GF-D8 (cell line): ENCODE measurements around the gene SVIP.

ENCODE experiments used
- DNase-seq: peaks from one replicate; lab custom pipeline; 2025; lab: John Stamatoyannopoulos, UW

The SVIP gene, protein sequence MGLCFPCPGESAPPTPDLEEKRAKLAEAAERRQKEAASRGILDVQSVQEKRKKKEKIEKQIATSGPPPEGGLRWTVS

DNA sequence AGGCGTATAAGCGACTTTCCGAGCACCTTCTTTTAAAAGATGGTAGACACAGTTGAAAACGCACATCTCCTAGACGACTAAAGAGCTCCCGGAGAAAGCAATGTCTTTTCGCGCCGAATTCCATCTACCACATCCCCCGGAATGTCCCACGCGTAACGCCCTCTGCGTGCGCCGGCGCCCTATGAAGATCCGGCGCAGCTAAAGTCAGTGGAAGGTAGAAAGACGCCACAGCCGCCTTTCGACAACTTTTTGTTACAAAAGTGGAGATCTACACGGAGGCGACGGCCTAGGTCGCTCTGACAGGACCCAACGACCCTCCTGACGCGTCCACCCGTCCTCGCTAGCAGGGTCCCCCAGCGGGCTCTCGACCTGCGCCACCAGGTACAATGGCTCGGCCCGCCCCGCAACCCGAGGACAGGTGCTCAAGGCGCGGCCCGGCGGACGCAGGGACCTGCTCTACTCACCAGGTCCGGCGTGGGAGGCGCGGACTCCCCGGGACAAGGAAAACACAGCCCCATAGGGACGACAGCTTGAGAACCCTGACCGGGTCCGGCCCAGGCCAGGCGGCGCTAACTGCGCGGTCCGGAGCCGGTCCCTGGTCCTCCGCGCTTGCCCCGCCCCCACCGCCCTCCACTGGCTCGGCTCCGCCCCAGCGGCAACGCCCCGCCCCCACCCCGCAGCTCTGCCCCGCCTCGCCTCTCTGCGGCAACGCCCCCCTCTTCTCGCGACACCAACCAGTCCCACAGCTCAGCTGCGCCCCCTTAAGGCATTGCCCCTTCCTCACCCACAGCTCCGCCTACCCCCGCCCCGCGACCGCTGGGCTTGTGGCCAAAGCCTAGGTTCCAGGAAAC, at the start of gene SVIP:
TSS of gene SVIP (minus strand) at position 571 of the 851 bp plus-strand sequence. CDS start at position 518, 53 bp downstream.
- peak; percentile 71 for DNase-seq

DNA sequence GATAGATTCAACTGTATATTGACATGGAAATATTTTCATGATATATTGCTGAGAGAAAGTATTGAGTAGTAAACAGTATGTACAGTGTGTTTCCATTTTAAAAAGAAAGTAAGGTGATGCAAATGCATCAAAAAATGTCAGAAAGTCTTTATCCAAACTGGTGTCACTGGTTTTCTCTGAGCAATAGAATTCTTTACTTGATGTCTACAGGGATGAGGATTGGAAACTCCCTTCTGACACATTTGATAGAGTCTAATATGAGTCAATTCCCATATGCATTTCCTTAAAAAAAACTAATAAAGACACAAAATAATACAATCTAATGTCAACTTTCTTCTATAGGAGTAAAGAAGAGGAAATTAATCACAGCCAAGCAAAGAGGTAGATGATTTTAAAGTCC, 49.0 kb upstream of the SVIP start:
- DNase-seq, result no peak

DNA sequence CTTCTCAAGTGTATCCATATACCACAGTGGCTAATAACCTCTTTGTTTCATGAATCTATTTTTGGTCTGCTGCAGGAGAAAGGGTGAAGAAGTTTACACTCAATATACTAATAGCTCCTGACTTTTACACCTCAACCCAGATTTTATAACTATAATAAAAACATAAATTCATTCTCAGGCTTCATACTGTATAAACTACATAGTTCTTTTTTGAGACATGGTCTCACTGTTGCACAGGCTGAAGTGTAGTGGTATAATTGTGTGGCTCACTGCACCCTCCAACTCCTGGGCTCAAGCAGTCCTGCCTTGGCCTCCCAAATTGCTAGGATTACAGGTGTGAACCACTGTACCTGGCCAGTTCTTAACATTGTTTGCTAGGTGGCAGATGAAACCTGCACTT, 48.4 kb upstream of the SVIP start:
- no peak for DNase-seq

DNA sequence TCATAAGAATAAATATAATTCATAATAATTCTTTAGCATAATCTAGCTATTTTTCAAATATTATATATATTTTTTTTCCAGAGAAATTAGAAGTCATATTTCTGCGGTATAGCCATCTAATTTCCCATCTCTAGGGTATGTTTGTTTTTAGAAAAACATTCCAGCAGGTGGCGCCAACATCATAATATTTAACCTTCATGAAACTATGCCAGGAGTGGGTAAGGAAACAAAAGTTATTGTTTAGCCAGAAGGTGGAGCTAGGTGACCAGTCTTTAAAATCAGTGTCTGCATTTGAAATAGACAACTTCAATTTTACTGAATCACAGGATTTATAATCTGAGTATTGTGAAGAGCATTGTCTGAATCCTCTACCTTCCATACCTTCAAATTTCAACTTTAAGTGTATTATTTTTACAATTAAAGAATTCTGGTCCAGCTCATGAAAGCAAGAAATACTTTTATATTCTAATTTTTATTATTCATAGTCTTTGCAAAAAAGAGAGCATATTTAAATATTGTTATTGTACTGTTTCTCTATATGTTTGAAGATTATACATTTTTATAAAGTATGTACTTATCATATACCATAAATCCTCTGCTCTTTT, 46.4 kb upstream of the SVIP start:
- DNase-seq, result peak; percentile 50

DNA sequence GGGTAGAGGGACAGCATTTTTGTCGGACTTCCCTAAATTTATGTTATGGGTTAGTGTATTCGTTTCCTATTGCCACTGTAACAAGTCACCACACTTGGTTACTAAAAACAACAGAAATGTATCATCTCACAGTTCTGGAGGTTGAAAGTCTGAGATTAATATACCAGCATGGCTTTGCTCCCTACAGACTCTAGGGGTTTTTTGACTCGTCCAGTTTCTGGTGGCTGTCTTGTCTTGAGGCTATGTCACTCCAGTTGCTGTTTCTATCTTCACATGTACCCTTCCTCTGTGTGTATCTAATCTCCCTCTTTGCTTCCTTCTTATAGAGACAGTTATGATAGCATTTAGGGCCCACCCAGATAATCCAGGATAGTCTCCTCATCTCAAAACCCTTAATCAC, 39.7 kb upstream of the SVIP start:
- no peak for DNase-seq

DNA sequence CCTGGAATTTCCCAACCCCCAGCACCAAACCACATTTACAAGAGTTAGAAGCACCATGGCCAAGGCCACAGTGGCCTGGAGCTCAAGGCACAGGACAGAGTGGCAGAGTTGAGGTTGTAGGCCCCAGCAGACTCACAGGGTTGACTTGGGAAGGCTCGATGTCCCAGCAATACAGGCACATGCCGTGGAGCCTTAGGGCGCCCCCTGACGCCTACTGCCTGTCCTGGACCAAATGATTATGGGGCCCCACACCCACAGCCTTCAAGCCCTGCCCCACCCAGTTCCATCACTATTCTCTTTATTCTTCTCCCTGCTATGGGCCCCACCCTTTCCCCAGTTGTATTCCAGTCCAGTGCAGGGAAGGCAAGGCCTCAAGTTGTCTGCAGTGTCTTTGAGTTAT, 30.6 kb upstream of the SVIP start, which contains the start of gene CCDC179:
TSS of gene CCDC179 (minus strand) at position 234 of the 400 bp plus-strand sequence. CDS start at position 181, 53 bp downstream.
- DNase-seq, result no peak

DNA sequence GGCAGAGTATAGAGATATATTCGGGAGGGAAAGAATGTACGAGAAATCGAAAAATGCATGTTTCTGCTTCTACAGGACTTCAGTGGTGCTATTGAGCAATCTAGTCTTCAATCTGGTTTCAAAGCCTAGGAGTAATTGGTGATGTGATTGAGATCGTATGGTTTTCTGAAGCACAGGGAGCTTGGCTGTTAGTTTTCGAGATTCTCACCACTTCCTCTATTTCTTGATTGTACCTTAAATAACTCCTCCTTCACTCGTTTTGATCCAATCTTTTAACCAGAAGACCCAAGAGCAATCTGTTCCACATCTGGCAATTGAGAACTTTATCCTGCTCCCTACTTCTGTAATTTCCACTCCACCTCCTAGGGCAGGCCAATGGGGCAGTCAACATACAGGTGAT, 30.2 kb upstream of the SVIP start:
- no peak for DNase-seq

DNA sequence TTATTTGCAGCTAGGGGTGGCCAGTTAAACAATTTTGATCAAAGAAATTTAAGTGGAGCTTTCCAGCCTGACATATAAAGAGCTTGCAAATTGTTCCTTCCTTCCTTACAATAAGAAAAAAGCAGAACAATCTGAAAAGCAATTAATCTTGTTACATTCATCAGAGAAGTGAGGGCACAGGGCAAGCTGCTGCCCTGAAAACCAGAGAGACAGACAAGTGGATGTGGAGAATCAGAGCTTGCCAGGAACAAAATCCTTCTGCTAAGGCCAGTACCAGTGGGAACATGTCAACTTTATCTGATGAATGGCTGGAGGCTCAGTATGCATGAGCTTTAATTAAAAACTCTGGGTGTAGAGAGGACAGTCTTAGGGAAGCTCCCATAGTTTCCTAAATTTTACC, 21.9 kb upstream of the SVIP start:
- no peak for DNase-seq

DNA sequence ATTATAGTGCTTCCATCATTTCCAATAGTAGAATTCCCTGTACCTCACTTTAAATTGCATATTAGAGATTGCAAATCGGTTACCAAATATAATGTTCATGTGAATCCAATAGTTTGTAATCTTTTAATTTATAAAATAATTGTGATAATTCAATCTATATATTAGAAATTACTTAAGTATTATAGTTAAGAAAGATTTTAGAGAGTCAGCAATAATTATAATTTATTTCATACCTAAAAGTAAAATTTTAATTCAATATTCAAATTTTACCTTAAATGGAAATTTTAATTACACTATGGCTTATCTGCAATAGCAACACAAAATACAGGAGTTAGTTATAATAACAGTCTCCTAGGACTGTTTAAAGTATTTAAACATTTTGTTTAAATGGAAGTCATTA, 17.1 kb upstream of the SVIP start:
- no peak for DNase-seq

DNA sequence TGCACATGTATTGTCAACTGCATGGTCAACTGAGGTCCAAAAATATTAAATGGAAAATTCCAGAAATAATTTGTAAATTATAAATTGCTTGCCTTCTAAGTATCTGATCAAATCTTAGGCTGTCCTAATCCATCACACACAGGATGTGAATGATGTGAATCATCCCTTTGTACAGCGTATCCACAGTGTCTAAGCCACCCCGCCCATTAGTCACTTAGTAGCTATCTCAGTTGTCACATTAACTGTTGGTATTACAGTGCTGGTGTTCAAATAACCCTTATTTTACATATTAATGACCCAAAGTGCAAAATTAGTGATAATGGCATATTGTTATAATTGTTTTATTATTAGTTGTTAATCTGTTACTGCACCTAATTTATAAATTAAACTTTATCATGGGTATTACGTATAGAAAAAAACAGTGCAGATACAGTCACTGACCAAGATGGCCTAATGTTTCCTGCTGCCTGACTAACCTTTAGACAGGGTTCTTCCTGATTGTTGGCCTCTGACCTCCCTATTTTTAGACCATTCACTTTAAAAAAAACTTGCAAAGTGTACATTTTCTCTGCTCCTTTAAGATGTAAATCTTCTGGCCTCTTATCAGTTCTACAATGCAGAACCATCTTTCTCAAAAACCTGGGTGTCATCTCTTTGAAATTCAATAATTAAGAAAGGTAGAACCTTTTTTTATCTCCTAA, 2.9 kb upstream of the SVIP start:
- DNase-seq, result no peak

DNA sequence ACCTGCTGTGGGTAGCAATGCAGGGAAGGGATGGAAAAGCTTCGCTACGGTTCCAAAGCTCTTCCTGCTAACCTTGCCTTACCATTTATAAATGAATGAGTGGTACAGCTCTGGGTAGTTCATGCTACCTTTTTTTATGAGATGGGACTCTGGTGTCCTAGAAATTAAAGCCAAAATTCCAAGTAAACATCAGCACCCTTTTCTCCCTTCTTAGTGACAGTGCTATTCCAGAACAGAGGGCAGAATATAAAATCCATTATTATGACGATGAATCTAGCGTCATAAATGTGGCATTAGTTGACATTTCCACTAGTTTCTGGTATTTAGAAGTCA, 447 bp upstream of the SVIP start:
- no peak for DNase-seq

DNA sequence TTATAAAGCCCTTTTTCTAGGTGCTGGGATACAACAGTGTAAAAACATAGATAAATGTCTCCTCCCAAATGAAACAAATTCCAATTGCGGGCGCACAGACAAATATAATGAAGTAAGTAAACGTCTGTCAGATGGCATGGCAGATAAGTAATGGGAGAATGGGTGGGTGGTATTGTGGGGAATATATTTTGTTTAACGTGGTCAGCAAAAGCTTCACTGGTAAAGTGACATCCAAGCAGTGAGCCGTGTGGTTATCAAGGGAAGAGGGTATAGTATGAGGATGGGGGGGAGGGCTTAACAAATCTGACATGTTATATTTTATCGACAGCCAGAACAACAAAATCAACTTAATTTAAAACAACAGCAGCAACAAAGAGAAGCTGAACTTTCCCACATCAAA, 1.2 kb downstream of the SVIP start:
- no peak for DNase-seq

DNA sequence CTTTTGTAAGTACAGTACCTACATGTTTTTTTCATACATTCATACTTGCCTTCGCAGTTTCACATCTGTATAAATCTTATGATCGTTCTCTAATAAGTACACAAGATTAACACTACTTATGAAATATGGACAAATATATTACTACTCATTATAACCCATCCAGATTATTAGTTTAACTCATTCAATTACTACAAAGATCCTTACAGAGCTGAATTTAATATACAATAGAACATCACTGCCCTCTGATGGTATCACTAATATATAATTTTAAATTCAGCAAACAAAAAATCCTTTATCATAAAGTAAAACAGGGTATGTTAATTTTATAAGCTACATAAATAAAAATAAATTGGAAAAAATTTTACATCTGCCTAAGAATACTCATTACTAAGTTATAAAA, 7.4 kb downstream of the SVIP start:
- DNase-seq, result no peak

DNA sequence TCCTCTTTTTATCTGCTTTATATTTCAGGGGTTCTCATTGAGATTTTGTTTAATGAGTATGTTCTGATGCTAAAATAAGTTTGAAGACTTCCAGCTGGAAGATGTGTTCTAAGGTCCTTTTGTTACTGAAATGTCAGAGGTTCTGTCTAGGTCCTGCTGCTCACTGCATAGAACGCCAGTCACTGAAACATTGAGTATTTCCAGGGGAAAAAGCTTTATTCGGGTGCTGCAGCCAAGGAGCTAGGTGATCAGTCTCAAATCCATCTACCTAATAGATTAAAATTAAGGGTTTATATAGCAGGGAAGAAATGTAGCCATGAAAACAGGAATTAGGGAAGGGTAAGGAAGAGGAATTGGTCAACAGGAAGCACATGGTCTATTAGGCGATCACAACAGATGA, 19.7 kb downstream of the SVIP start:
- no peak for DNase-seq

DNA sequence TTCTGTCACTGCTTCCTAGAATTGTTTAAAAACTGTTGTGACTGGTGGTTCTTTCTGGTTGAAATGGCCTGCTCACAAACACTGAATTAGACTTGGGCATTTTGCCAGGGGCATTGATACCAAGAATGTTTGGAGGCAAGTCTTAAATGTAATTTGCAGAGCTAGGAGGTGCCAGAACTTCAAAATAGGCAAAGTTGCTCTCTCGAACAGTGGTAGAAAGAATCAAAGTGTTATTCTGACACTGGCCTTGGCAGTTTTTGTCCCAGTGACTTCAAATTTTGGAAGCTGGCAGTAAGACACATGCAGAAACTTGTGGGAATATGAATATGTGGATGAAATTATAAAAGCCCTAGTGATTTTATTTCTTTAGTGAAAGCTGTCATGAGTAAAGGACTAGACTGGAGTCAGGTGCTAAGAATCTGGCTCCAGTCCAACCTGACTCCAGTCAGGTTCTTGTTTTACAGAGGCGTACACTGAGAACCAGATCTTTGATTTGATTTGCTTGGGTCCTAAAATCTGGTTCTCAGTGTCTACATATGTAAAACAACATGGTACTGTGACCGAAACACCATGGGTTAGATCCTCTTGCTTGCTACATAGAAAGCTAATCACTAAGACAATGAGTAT, 20.9 kb downstream of the SVIP start:
- no peak for DNase-seq

DNA sequence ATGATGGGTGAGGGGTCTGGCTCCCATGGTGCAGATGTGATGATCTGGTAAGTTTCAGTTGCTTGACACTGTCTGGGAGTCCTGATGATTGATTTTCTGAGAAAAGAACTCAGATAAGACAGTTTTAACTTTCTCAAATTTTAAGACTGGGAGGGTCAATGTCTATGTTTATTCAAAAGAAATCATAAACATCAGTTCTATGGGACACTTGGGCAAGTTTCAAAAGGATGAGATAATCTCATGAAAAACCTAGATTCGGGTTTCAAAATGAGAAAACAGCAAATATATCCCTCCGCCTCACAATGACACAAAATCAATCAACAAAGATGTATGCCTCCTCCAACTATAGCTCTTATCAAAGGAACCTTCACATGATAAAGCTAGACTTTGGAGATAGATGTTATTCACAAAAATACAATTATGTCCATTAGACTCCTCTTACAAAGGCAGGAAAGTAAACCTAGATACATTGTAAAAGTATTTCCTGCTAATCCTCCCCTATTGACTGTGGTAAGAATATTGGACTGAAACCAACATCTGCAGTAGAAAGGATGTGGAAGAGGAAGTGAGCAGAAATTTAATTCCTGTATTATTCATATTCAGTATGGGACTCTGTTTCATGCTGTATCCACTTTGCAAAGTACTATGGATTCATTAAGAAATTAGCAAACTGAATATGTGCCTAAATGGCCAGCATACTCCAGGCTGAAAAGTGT, 21.6 kb downstream of the SVIP start:
- DNase-seq, result peak; percentile 9

DNA sequence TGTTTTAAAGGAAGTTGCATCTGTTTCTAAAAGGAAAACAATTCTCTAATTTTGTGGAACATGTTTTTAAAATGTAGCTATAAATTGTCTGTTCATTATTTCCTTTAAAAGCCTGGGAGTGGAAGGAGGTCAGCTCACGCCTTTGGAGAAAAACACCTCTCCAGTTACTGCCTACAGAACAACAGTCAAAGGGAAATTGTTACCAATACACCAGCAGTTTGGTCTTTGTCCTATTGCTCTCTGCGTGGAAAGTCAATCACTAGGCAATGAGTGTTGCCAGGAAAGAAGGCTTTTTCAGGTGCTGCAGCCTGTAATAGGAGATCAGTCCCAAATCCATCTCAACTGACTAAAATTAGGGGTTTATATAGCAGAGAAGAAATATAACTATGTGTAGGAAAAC, 22.2 kb downstream of the SVIP start:
- DNase-seq, result no peak

DNA sequence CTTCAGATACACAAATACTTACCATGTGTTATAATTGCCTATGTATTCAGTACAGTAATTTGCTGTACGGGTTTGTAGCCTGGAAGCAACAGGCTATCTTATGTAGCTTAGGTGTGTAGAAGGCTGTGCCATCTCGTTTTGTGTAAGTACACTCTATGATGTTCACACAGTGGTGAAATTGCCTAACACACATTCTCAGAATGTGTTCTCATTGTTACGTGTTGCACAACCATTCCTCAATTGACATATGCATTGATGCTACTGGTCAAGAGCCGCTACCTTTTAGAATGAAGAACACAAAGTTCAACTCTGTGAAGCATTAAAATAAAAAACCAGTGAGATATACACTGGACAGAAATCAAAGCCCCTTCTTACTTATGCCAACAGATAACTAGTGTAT, 26.7 kb downstream of the SVIP start:
- no peak for DNase-seq

DNA sequence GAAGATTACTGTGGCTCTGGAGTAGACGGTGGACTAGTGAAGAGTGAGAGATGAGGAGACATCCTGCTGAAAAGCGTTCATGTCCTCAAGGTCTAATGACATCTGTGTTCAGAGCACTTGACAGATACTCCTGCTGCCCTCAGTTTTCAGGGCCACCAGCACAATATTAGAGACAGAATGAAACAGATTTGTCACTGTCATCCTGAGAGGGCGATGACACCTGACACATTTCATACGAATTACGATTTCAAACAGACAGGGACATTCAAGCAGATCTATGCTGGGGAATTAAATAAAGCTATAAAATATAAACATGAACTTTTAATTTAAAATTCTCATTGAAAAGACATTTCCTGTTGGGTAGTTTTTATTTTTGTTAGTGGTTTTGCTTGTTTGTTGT, 29.1 kb downstream of the SVIP start:
- DNase-seq, result no peak

DNA sequence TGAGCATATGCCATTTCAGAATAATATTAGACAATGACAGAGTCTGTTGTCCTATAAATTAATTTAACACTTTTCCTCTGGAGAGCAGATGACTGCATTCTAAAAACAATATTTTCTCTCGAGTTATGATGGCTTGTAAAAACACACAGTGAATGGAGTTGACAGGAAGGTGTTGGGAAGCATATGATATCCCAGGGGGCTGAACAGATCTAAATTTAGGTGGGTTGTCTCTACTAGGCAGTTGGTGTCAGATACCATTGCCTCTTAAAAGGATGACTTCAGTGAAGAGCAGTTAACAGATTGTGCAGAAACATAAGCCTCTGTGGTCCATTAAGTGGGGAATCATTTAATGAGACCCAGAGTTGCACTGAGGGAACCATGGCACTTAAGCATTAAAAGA, 30.7 kb downstream of the SVIP start:
- DNase-seq, result no peak

DNA sequence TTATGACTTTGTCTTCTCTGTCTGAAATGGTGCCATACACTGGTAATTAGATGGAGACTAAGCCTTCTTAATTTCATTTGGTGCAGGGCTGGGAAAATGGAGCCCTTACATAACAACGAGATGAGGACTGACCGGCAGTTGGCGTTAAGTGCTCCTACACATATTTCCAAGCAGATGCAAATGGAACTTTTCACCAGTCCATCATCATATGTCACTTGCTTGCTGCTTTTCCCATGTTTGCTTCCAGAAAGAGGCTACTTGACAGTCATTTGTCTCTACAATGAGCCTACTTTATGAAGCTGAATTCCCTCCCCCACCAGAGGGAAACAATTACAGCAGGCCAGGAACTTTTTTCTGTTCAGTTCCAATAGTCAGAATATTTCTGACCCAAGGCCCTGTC, 32.6 kb downstream of the SVIP start:
- no peak for DNase-seq

DNA sequence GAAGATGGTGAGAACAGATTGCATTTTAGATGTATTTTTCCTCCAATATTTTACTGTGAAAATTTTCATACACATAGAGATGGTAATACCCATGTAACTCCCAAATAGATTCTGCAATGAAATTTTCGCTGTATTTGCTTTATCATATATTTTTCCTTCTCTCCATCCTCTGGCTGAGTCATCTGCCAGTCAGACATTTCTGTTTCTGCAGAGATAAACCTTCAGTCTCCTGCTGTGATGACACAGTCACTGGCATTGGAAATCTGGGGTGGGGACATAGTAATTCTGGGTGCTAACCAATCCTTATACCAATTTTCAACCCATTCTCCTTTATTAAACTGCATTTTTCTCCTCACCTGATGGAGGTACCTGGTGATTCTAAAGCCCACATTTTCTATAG, 33.7 kb downstream of the SVIP start:
- DNase-seq, result no peak
